C4-2B (cell line): ENCODE measurements around the gene VSTM2A.

Source experiments
- CTCF ChIP-seq: fragments of 450-650 bp; conservative IDR thresholded peaks from 2 replicates; pipeline ENCODE4 v1.5.1; 2017; ENCODE audit warnings: mild to moderate bottlenecking
- ZFX ChIP-seq: fragments of 450-650 bp; IDR thresholded peaks from 2 replicates; pipeline ENCODE4 v1.6.1; 2017

GRCh38 chr7:54550471-54550870 is 8.3 kb downstream of the VSTM2A start:
- no peak for TF ChIP-seq CTCF
- no peak for TF ChIP-seq ZFX
